ENCODE measurements around the gene TRAPPC13.
"Not testable (repeated sequence)": the region's sequence is repeated elsewhere in the genome, so short reads cannot be mapped to it uniquely, and the experiment has no call there.

The TRAPPC13 gene

GRCh38 chr5:65674749-65675148 is 49.9 kb downstream of the TRAPPC13 start:
- Histone ChIP-seq H3K23ac (ENCODE audit: low read length) (no peak overlapping the region), H3K4me3 (ENCODE audit: low read depth, low read length) (no peak overlapping the region), H4K8ac (ENCODE audit: low read depth, low read length) (no peak overlapping the region), H3K9ac (ENCODE audit: low read length) (no peak overlapping the region), H3K79me1 (ENCODE audit: low read length) (no peaks in the 10 kb centered on the region), H3K14ac (ENCODE audit: low read length) (no peak overlapping the region), H3K4me1 (ENCODE audit: control insufficient read depth in 1 of 2, insufficient read depth in 2 of 2, low read length in 2 of 2) (no peaks in the 10 kb centered on the region), H3K36me3 (ENCODE audit: control insufficient read depth in 1 of 2, insufficient read depth in 2 of 2, low read length in 2 of 2) (no peaks in the 10 kb centered on the region), H4K12ac (ENCODE audit: low read depth, low read length) (no peak overlapping the region), H4K91ac (ENCODE audit: low read depth, low read length) (no peak overlapping the region), H3K9me3 (ENCODE audit: insufficient read depth, low read depth, low read length) (no peaks in the 10 kb centered on the region), H2BK5ac (ENCODE audit: low read depth, low read length, poor library complexity) (no peak overlapping the region), H2BK120ac (ENCODE audit: insufficient read depth, low read length, poor library complexity) (no peak overlapping the region), H2AFZ (ENCODE audit: insufficient read depth, low read length, poor library complexity) (no peak overlapping the region), H3K4ac (ENCODE audit: low read depth, low read length) (no peak overlapping the region), H3K4me2 (ENCODE audit: low read length) (no peak overlapping the region), H3K27ac (ENCODE audit: low read depth, low read length) (no peak overlapping the region), H3K79me2 (ENCODE audit: control insufficient read depth, insufficient read depth, low read length, poor library complexity) (no peaks in the 10 kb centered on the region), H3K18ac (ENCODE audit: low read length) (no peak overlapping the region), H3K27me3 (ENCODE audit: insufficient read depth, low read length) (no peaks in the 10 kb centered on the region), H2BK12ac (ENCODE audit: low read length) (no peak overlapping the region), H2AK5ac (ENCODE audit: low read length) (no peak overlapping the region)
- DNase-seq = no peak

GRCh38 chr5:65676056-65676455 is 51.2 kb downstream of the TRAPPC13 start:
- not testable (repeated sequence) for H3K4me2 ChIP-seq (ENCODE audit: low read length); H4K12ac ChIP-seq (ENCODE audit: low read depth, low read length); H3K18ac ChIP-seq (ENCODE audit: low read length); H3K27ac ChIP-seq (ENCODE audit: low read depth, low read length); H3K36me3 ChIP-seq (ENCODE audit: control insufficient read depth in 1 of 2, insufficient read depth in 2 of 2, low read length in 2 of 2); DNase-seq; H3K4ac ChIP-seq (ENCODE audit: low read depth, low read length); H2BK5ac ChIP-seq (ENCODE audit: low read depth, low read length, poor library complexity); H2AFZ ChIP-seq (ENCODE audit: insufficient read depth, low read length, poor library complexity); H2AK5ac ChIP-seq (ENCODE audit: low read length); H2BK120ac ChIP-seq (ENCODE audit: insufficient read depth, low read length, poor library complexity); H3K9ac ChIP-seq (ENCODE audit: low read length); H4K91ac ChIP-seq (ENCODE audit: low read depth, low read length); H3K14ac ChIP-seq (ENCODE audit: low read length); H3K27me3 ChIP-seq (ENCODE audit: insufficient read depth, low read length); H3K4me1 ChIP-seq (ENCODE audit: control insufficient read depth in 1 of 2, insufficient read depth in 2 of 2, low read length in 2 of 2); H3K79me2 ChIP-seq (ENCODE audit: control insufficient read depth, insufficient read depth, low read length, poor library complexity); H3K4me3 ChIP-seq (ENCODE audit: low read depth, low read length); H4K8ac ChIP-seq (ENCODE audit: low read depth, low read length); H3K23ac ChIP-seq (ENCODE audit: low read length); H3K79me1 ChIP-seq (ENCODE audit: low read length); H3K9me3 ChIP-seq (ENCODE audit: insufficient read depth, low read depth, low read length); H2BK12ac ChIP-seq (ENCODE audit: low read length)
- no CpG with 5 or more reads among the region's 3 CpGs for WGBS (ENCODE audit: extremely low coverage, insufficient coverage, insufficient read length)

- H3K9me3 ChIP-seq (ENCODE audit: insufficient read depth, low read depth, low read length) = no peaks in the 10 kb centered on the region
- H3K4me3 ChIP-seq (ENCODE audit: low read depth, low read length) = no peak overlapping the region
- H3K4me2 ChIP-seq (ENCODE audit: low read length) = no peak overlapping the region
- WGBS (ENCODE audit: extremely low coverage, insufficient coverage, insufficient read length) = no CpG with 5 or more reads among the region's 3 CpGs
- H3K18ac ChIP-seq (ENCODE audit: low read length) = no peak overlapping the region
- H2AFZ ChIP-seq (ENCODE audit: insufficient read depth, low read length, poor library complexity) = no peak overlapping the region
- no peak for DNase-seq
- no peak overlapping the region for H4K91ac ChIP-seq (ENCODE audit: low read depth, low read length)
- H4K8ac ChIP-seq (ENCODE audit: low read depth, low read length) = no peak overlapping the region
- H3K14ac ChIP-seq (ENCODE audit: low read length) = no peak overlapping the region
- H3K9ac ChIP-seq (ENCODE audit: low read length) = no peak overlapping the region
- H3K27me3 ChIP-seq (ENCODE audit: insufficient read depth, low read length) = no peaks in the 10 kb centered on the region
- no peak overlapping the region for H3K23ac ChIP-seq (ENCODE audit: low read length)
- H4K12ac ChIP-seq (ENCODE audit: low read depth, low read length) = no peak overlapping the region
- no peak overlapping the region for H2BK12ac ChIP-seq (ENCODE audit: low read length)
- H2BK120ac ChIP-seq (ENCODE audit: insufficient read depth, low read length, poor library complexity) = no peak overlapping the region
- no peak overlapping the region for H2AK5ac ChIP-seq (ENCODE audit: low read length)
- H3K27ac ChIP-seq (ENCODE audit: low read depth, low read length) = no peak overlapping the region
- H3K36me3 ChIP-seq (ENCODE audit: control insufficient read depth in 1 of 2, insufficient read depth in 2 of 2, low read length in 2 of 2) = peaks cover 0 to 8% of the 10 kb centered on the region in 2 experiments
- no peaks in the 10 kb centered on the region for H3K4me1 ChIP-seq (ENCODE audit: control insufficient read depth in 1 of 2, insufficient read depth in 2 of 2, low read length in 2 of 2)
- H3K79me1 ChIP-seq (ENCODE audit: low read length) = no peaks in the 10 kb centered on the region
- no peak overlapping the region for H3K4ac ChIP-seq (ENCODE audit: low read depth, low read length)
- no peak overlapping the region for H2BK5ac ChIP-seq (ENCODE audit: low read depth, low read length, poor library complexity)
- H3K79me2 ChIP-seq (ENCODE audit: control insufficient read depth, insufficient read depth, low read length, poor library complexity) = no peaks in the 10 kb centered on the region
These were observed 57.3 kb downstream of the TRAPPC13 start for GRCh38 chr5:65682148-65682547.

GRCh38 chr5:65693121-65693520 is 68.3 kb downstream of the TRAPPC13 start:
- DNase-seq = no peak
- H2AK5ac ChIP-seq (ENCODE audit: low read length) = no peak overlapping the region
- H3K4ac ChIP-seq (ENCODE audit: low read depth, low read length) = no peak overlapping the region
- peak overlapping the region; percentile 49 for H3K4me3 ChIP-seq (ENCODE audit: low read depth, low read length)
- H3K27me3 ChIP-seq (ENCODE audit: insufficient read depth, low read length) = no peaks in the 10 kb centered on the region
- H4K12ac ChIP-seq (ENCODE audit: low read depth, low read length) = no peak overlapping the region
- no peak overlapping the region for H3K9ac ChIP-seq (ENCODE audit: low read length)
- H3K79me2 ChIP-seq (ENCODE audit: control insufficient read depth, insufficient read depth, low read length, poor library complexity) = no peaks in the 10 kb centered on the region
- H4K91ac ChIP-seq (ENCODE audit: low read depth, low read length) = no peak overlapping the region
- 0% methylated on average over 1 of the region's 2 CpGs for WGBS (ENCODE audit: extremely low coverage, insufficient coverage, insufficient read length)
- peaks cover 0 to 3% of the 10 kb centered on the region in 2 experiments for H3K36me3 ChIP-seq (ENCODE audit: control insufficient read depth in 1 of 2, insufficient read depth in 2 of 2, low read length in 2 of 2)
- no peak overlapping the region for H2AFZ ChIP-seq (ENCODE audit: insufficient read depth, low read length, poor library complexity)
- no peak overlapping the region for H2BK120ac ChIP-seq (ENCODE audit: insufficient read depth, low read length, poor library complexity)
- no peaks in the 10 kb centered on the region for H3K4me1 ChIP-seq (ENCODE audit: control insufficient read depth in 1 of 2, insufficient read depth in 2 of 2, low read length in 2 of 2)
- no peak overlapping the region for H3K18ac ChIP-seq (ENCODE audit: low read length)
- no peaks in the 10 kb centered on the region for H3K79me1 ChIP-seq (ENCODE audit: low read length)
- no peak overlapping the region for H2BK5ac ChIP-seq (ENCODE audit: low read depth, low read length, poor library complexity)
- H3K9me3 ChIP-seq (ENCODE audit: insufficient read depth, low read depth, low read length) = no peaks in the 10 kb centered on the region
- no peak overlapping the region for H3K27ac ChIP-seq (ENCODE audit: low read depth, low read length)
- no peak overlapping the region for H3K14ac ChIP-seq (ENCODE audit: low read length)
- no peak overlapping the region for H3K4me2 ChIP-seq (ENCODE audit: low read length)
- H4K8ac ChIP-seq (ENCODE audit: low read depth, low read length) = no peak overlapping the region
- no peak overlapping the region for H2BK12ac ChIP-seq (ENCODE audit: low read length)
- no peak overlapping the region for H3K23ac ChIP-seq (ENCODE audit: low read length)

Data from trophoblast cell (in vitro differentiated cells and primary cell).